Heart right ventricle (tissue), 16 donors: Measurements from ENCODE around the gene HCAR1. TPM values are rescaled to one million over a fixed set of nuclear protein-coding genes. Genes with fewer than 3 reads are reported as not detected.
"Not testable (repeated sequence)": the region's sequence is repeated elsewhere in the genome, so short reads cannot be mapped to it uniquely, and the experiment has no call there.

Experiments
- ATAC-seq, 8 donors: fragments of 200-7000 bp; cut with Tn5 transposase; one replicate each; pipeline ENCODE4 v1.9.1; 2020; ENCODE audit warnings: mild to moderate bottlenecking in 8 of 8, moderate library complexity in 8 of 8, moderate number of reproducible peaks in 1 of 8
- DNase-seq, 2 donors: peaks; one replicate each; pipeline ENCODE4 v3.0.0-alpha.2; 2020
- H3K27ac ChIP-seq, 10 donors: fragments of 200-600 bp; sonication (generic) in 2 of 10; one replicate each; pipeline versions ENCODE4 v1.5.0 to v1.8.0; 2020 to 2022; ENCODE audit warnings: mild to moderate bottlenecking in 3 of 10
- H3K27me3 ChIP-seq, 7 donors: fragments of 200-600 bp; one replicate each; pipeline ENCODE4 v1.8.0; 2021 to 2022; ENCODE audit warnings: mild to moderate bottlenecking in 2 of 7
- H3K36me3 ChIP-seq, 9 donors: fragments of 200-600 bp; sonication (generic) in 1 of 9; one replicate each; pipeline versions ENCODE4 v1.5.0 to v1.8.0; 2020 to 2022; ENCODE audit warnings: mild to moderate bottlenecking in 2 of 9
- H3K4me1 ChIP-seq, 9 donors: fragments of 200-600 bp; sonication (generic) in 1 of 9; one replicate each; pipeline versions ENCODE4 v1.5.0 to v1.8.0; 2020 to 2022; ENCODE audit warnings: mild to moderate bottlenecking in 4 of 9
- H3K4me3 ChIP-seq, 10 donors: fragments of 200-600 bp; sonication (generic) in 2 of 10; one replicate each; pipeline versions ENCODE4 v1.5.0 to v1.8.0; 2020 to 2022; ENCODE audit warnings: mild to moderate bottlenecking in 7 of 10, moderate library complexity in 2 of 10
- H3K9me3 ChIP-seq, 11 donors: fragments of 200-600 bp in 10 of 11; sonication (generic) in 2 of 11; one replicate each; pipeline versions ENCODE4 v1.5.0 to v1.8.0; 2013 to 2022; ENCODE audit warnings: mild to moderate bottlenecking in 2 of 11, control low read depth in 1 of 11, moderate library complexity in 1 of 11
- CTCF ChIP-seq, 9 donors: fragments of 200-600 bp; sonication (generic) in 2 of 9; IDR thresholded peaks; one replicate each; pipeline versions ENCODE4 v1.5.0 to v1.8.0; 2021 to 2022; ENCODE audit warnings: antibody characterized with exemption in 9 of 9, mild to moderate bottlenecking in 5 of 9, moderate library complexity in 1 of 9
- WGBS, 2 donors: extraction: QIAGEN DNeasy Blood & Tissue Kit; methylation state at CpG; one replicate each; pipeline ENCODE4 v1.1.7; 2013; ENCODE audit warnings: inconsistent platforms in 1 of 2; 5-methylcytosine and 5-hydroxymethylcytosine counted together
- intact Hi-C, 10 donors: fragments of 100-400 bp; cut with DNase I; formaldehyde crosslinking; loops; one replicate each; pipeline versions ENCODE4 v1.11.1 to v1.14.2; 2022
- polyA plus RNA-seq, 2 donors: library from polyadenylated mRNA; stranded (reverse); fragments of 200-250 nt; gene quantifications; one replicate each; pipeline ENCODE4 v1.2.3, GENCODE V29; 2013
- total RNA-seq, 10 donors: library from RNA; stranded (reverse); fragmentation: NEBNext Ultra II Directional in 3 of 10; extraction: Animal tissue kit (Norgen Biotek cat#: 25700) in 3 of 10; gene quantifications; one replicate each; pipeline versions ENCODE4 v1.2.1 to v1.2.4, GENCODE V29; 2021 to 2023
- donor health status: Arrhythmogenic right ventricular cardiomyopathy.
- donor health status: ischemic (EF 13 %, LVEDD 7.1; RV severe dilation, severe dysfunction).
- donor health status: healthy with polysubstance abuse.
- donor health status: DM: no; HTN: yes; CAD: no.
- donor health status: DM: no; HTN: no; CAD: no.
- donor health status: ischemic (EF 25% LVEDD 6.9; RV normal size, moderate dysfunction).
- donor health status: ischemic (EF 25% LVEDD 5.7; RV mildly dilated, moderate dysfunction).
- donor health status: healthy.
- donor health status: DM: yes; HTN: yes; CAD: no.
- donor health status: Ischemic cardiomyopathy.
- donor health status: ischemic (EF 35%, LVEDD 5.7; RV mildly dilated, moderate dysfunction).
- donor health status: nonischemic (EF 11% LVEDD 7.7; RV severe dilation, severe dysfunction).
- donor health status: DM: yes; HTN: yes; CAD: no.
- donor health status: PGD.
- donor health status: ischemic (EF 29% LVEDD 5.4; RV normal size, mild dysfunction).
- donor health status: nonischemic (EF 23%, LVEDD 6.1; RV moderate dilation, normal function).

Gene HCAR1
- total and polyA plus RNA-seq, 12 donors = 0.04 to 0.28 (median 0.08) TPM; not detected in 3

- Histone ChIP-seq H3K27ac (peak overlapping the region in 1 of 10 donors; percentile 4), H3K4me1 (peaks cover 0 to 22% (median 0%) of the 10 kb centered on the region in 9 donors), H3K36me3 (no peaks in the 10 kb centered on the region), H3K9me3 (no peaks in the 10 kb centered on the region), H3K27me3 (peaks cover 0 to 7% (median 0%) of the 10 kb centered on the region in 7 donors), H3K4me3 (no peak overlapping the region)
- intact Hi-C loops = no loop called here
- DNase-seq (no peak), ATAC-seq (no peak)
- 88 to 91% methylated on average over 6 of the region's 6 CpGs for WGBS, 2 donors
- no peak for TF ChIP-seq CTCF (IDR thresholded peaks at IDR 0.05)
These were observed 5.1 kb downstream of the HCAR1 start for GRCh38 chr12:122725452-122726079.

GRCh38 chr12:122724641-122725243 is 5.9 kb downstream of the HCAR1 start:
- no peak for TF ChIP-seq CTCF (IDR thresholded peaks at IDR 0.05)
- Histone ChIP-seq H3K4me1 (peaks cover 0 to 30% (median 0%) of the 10 kb centered on the region in 9 donors), H3K27me3 (peaks cover 0 to under 1% (median 0%) of the 10 kb centered on the region in 7 donors), H3K9me3 (no peaks in the 10 kb centered on the region), H3K27ac (no peak overlapping the region), H3K36me3 (no peaks in the 10 kb centered on the region), H3K4me3 (no peak overlapping the region)
- no peak for ATAC-seq
- 91 to 92% methylated on average over 12 of the region's 12 CpGs for WGBS, 2 donors
- DNase-seq = no peak
- intact Hi-C loops = no loop called here

DNA sequence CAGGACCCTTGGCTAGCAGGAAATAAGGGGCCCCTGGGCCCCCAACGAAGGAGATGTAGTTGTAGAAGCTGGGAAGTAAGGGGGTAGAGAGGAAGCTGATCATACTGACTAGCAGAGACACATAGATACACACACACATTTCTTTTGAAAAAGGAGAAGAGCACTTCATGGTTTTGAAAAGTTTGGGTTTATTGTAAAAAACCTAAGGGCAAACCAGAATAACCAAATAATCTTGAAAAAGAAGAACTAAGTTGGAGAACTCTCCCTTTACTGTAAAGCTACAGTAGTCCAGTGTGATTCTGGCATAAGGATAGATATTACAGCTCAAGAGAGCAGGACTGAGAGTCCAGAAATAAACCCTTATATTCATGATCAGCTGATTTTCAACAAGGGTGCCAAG is 8.3 kb downstream of the HCAR1 start:
- no peak for TF ChIP-seq CTCF (IDR thresholded peaks at IDR 0.05)
- Histone ChIP-seq H3K36me3 (no peaks in the 10 kb centered on the region), H3K27ac (no peak overlapping the region), H3K27me3 (no peaks in the 10 kb centered on the region), H3K9me3 (no peaks in the 10 kb centered on the region), H3K4me1 (peaks cover 0 to 30% (median 0%) of the 10 kb centered on the region in 9 donors), H3K4me3 (no peak overlapping the region)
- no peak for ATAC-seq
- no peak for DNase-seq
- WGBS, 2 donors = 47 to 75% methylated on average over 1 of the region's 1 CpG
- intact Hi-C loops = no loop called here

GRCh38 chr12:122721057-122721545 is 9.5 kb downstream of the HCAR1 start:
- TF ChIP-seq CTCF (IDR thresholded peaks at IDR 0.05) = no peak
- Histone ChIP-seq H3K9me3 (no peaks in the 10 kb centered on the region), H3K36me3 (no peaks in the 10 kb centered on the region), H3K27me3 (no peaks in the 10 kb centered on the region), H3K4me1 (peaks cover 0 to 25% (median 0%) of the 10 kb centered on the region in 9 donors), H3K27ac (no peak overlapping the region), H3K4me3 (no peak overlapping the region)
- ATAC-seq (no peak), DNase-seq (no peak)
- intact Hi-C loops = no loop called here
- 84 to 85% methylated on average over 11 of the region's 11 CpGs for WGBS, 2 donors

GRCh38 chr12:122716658-122717057 is 14.0 kb downstream of the HCAR1 start, which contains the start of gene HCAR3:
TSS of gene HCAR3 (minus strand) at chr12:122716811. CDS start at chr12:122716737, 74 bp downstream.
- peak within 1 kb of the TSS in 1 of 10 donors; percentile 14 for H3K27ac ChIP-seq
- ATAC-seq = not testable (repeated sequence)
- WGBS, 2 donors = 80 to 82% methylated on average over 10 of the region's 10 CpGs

GRCh38 chr12:122715211-122715610 is 15.4 kb downstream of the HCAR1 start:
- H3K9me3 ChIP-seq, intact Hi-C loops, DNase-seq, H3K4me1 ChIP-seq, H3K27ac ChIP-seq, H3K36me3 ChIP-seq, ATAC-seq: not testable (repeated sequence)
- whole genome bisulfite sequencing, 2 donors = 78% methylated on average over 6 of the region's 6 CpGs
- H3K4me3 ChIP-seq = peak overlapping the region in 1 of 10 donors; percentile 18
- peaks cover 0 to 12% (median 0%) of the 10 kb centered on the region in 7 donors for H3K27me3 ChIP-seq

More at GRCh38 chr12:122716658-122717057, 14.0 kb downstream of the HCAR1 start, which contains the start of gene HCAR3:
- H3K36me3 ChIP-seq, DNase-seq, H3K27me3 ChIP-seq, intact Hi-C loops, H3K9me3 ChIP-seq: not testable (repeated sequence)
- peaks cover 0 to 18% (median 0%) of the 10 kb centered on the region in 9 donors for H3K4me1 ChIP-seq
- peak within 1 kb of the TSS in 1 of 10 donors; percentile 8 for H3K4me3 ChIP-seq

DNA sequence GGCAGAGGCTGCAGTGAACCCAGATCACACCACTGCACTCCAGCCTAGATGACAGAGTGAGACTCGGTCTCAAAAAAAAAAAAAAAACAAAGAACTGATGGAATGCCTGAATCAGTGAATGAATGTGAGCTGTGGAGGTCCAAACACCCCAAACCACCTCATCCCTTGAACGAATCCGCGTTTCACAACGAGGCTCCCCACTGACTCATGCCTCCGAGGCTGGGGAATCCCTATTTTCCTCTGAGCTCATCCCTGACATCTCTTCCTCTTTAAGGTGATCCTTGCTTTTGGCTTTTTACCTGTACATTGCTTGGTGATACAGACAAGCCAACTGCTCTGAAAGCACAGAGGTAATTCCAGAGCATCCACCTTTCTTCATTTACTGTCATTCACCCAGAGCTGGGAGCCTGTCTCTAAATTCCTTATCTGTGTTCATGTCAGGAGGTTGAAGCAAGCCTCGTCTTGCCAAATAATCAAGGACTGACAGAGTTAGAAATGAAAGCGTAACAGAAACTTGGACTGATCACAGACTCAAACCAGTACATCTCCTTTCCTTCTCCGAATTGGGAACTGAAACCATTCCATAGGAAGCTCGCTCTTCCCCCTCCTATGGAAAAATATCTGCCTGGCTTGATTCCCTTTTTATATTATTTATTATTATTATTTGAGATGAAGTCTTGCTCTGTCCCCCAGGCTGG is 17.0 kb downstream of the HCAR1 start:
- H3K36me3 ChIP-seq, H3K27ac ChIP-seq, intact Hi-C loops, H3K9me3 ChIP-seq, DNase-seq, H3K4me3 ChIP-seq, H3K4me1 ChIP-seq: not testable (repeated sequence)
- WGBS, 2 donors = 57 to 67% methylated on average over 3 of the region's 10 CpGs
- peaks cover 0 to 12% (median 0%) of the 10 kb centered on the region in 7 donors for H3K27me3 ChIP-seq
- ATAC-seq = peak in 5 of 8 donors; percentile 33 to 61 (median 55)
